GM19193 (cell line): ENCODE data around the gene APOBEC3B.

Source experiments
- POLR2A ChIP-seq: IDR thresholded peaks from 4 replicates; pipeline ENCODE4 v1.6.1; 2011; ENCODE audit not compliant: insufficient read depth, insufficient read length; ENCODE audit errors: extremely low read depth

APOBEC3B gene

GRCh38 chr22:38957046-38957770, 24.9 kb upstream of the APOBEC3B start, which contains the start of gene APOBEC3A:
Gene APOBEC3A, plus strand, starts transcription at chr22:38957609. Its CDS starts 83 bp downstream, at chr22:38957692.
- TF ChIP-seq POLR2A: no peak

GRCh38 chr22:38957808-38958650, 24.1 kb upstream of the APOBEC3B start:
- TF ChIP-seq POLR2A: no peak

GRCh38 chr22:38959590-38959989, 22.6 kb upstream of the APOBEC3B start:
- TF ChIP-seq POLR2A: no peak

- TF ChIP-seq POLR2A: no peak
Observed at GRCh38 chr22:38963872-38964271, 18.3 kb upstream of the APOBEC3B start.

- TF ChIP-seq POLR2A: no peak
Observed at GRCh38 chr22:38964306-38964705, 17.8 kb upstream of the APOBEC3B start.

- no peak for TF ChIP-seq POLR2A
Observed at GRCh38 chr22:38964989-38965388, 17.2 kb upstream of the APOBEC3B start.

GRCh38 chr22:38965614-38966379, 16.4 kb upstream of the APOBEC3B start:
- no peak for TF ChIP-seq POLR2A

GRCh38 chr22:38966380-38966702, 15.8 kb upstream of the APOBEC3B start:
- no peak for TF ChIP-seq POLR2A

- TF ChIP-seq POLR2A: no peak
Observed at GRCh38 chr22:38966942-38967341, 15.2 kb upstream of the APOBEC3B start.

- TF ChIP-seq POLR2A: no peak
Observed at GRCh38 chr22:38967451-38968450, 14.4 kb upstream of the APOBEC3B start.

GRCh38 chr22:38968801-38969200, 13.3 kb upstream of the APOBEC3B start:
- TF ChIP-seq POLR2A: no peak

- no peak for TF ChIP-seq POLR2A
Observed at GRCh38 chr22:38970551-38970950, 11.6 kb upstream of the APOBEC3B start.

GRCh38 chr22:38971202-38971601, 10.9 kb upstream of the APOBEC3B start:
- no peak for TF ChIP-seq POLR2A

- TF ChIP-seq POLR2A: no peak
Observed at GRCh38 chr22:38971791-38972190, 10.4 kb upstream of the APOBEC3B start.
